DLD1 (cell line): ENCODE results near the gene CDH13.

ENCODE experiments used
- in situ Hi-C: cut with HindIII; loops from 2 replicates; pipeline ENCODE4 v1.10.0; 2017; ENCODE audit warnings: low sequenced_read_pairs

CDH13 gene

DNA sequence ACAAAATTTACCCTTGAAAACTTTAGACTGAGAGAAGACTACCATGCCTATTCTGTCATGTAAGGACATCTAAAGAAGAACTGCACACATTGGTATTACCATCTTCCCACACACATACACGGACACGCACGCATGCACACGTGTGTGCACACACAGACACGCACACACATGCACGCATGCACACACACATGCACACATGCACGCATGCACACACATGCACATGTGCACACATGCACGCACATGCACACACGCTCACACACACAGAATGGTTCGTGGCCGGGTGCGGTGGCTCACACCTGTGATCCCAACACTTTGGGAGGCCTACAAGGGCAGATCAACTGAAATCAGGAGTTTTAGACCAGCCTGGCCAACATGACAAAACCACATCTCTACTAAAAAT, 884.1 kb downstream of the CDH13 start:
- in situ Hi-C loops: no loop called here

- in situ Hi-C loops: no loop called here
These were observed 886.4 kb downstream of the CDH13 start for GRCh38 chr16:83513008-83513755.

GRCh38 chr16:83515395-83515794, 888.6 kb downstream of the CDH13 start:
- in situ Hi-C loops: no loop called here

GRCh38 chr16:83516931-83517330, 890.2 kb downstream of the CDH13 start:
- in situ Hi-C loops: no loop called here

GRCh38 chr16:83517398-83517797, 890.6 kb downstream of the CDH13 start:
- in situ Hi-C loops: no loop called here

GRCh38 chr16:83520596-83520995, 893.8 kb downstream of the CDH13 start:
- in situ Hi-C loops: no loop called here

GRCh38 chr16:83530293-83530692, 903.5 kb downstream of the CDH13 start:
- in situ Hi-C loops: no loop called here

DNA sequence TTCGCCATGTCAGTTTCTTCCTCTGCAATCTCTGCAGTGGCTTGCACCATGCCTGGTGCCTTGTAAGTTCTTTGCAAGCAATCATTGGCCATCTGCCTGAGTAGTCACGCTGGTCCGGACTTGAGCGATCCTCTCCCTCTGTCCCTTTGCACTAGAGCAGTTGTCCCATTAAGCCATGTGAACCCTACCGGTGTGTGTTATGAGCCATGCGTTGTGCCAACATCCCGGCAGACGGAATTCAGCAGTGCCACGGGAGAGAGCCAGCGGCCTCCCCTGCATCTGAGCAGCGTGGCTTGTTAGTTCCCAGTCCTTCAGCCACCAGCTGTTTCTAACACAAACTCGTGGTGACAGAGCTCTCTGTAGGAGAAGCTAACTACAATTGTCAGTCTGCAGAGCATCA, 905.9 kb downstream of the CDH13 start:
- in situ Hi-C loops: no loop called here

GRCh38 chr16:83533193-83533592, 906.4 kb downstream of the CDH13 start:
- in situ Hi-C loops: no loop called here

GRCh38 chr16:83538707-83539106, 911.9 kb downstream of the CDH13 start:
- in situ Hi-C loops: no loop called here

GRCh38 chr16:83539736-83540490, 913.1 kb downstream of the CDH13 start:
- in situ Hi-C loops: no loop called here

GRCh38 chr16:83541231-83541630, 914.5 kb downstream of the CDH13 start:
- in situ Hi-C loops: no loop called here

GRCh38 chr16:83542491-83542890, 915.7 kb downstream of the CDH13 start:
- in situ Hi-C loops: no loop called here

GRCh38 chr16:83549316-83550182, 922.8 kb downstream of the CDH13 start:
- in situ Hi-C loops: no loop called here

DNA sequence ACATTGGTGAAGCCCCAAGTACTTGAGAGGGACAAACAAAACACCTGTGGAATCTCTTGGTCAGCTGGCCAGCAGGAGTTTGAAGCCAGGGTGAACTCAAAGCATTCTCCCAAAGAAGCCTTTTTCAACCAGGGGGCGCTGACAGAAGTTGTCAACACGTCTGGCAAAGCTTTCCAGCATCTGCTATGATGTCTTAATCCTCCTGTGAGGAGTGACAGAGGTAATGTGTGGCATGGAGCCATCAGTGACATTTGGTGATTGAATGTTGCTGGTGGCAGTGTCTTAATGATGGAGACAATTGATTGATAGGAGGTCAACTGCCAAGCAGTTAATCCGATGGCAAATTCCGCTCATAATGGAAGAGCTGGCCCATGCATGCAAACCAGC, 923.4 kb downstream of the CDH13 start:
- in situ Hi-C loops: no loop called here

DNA sequence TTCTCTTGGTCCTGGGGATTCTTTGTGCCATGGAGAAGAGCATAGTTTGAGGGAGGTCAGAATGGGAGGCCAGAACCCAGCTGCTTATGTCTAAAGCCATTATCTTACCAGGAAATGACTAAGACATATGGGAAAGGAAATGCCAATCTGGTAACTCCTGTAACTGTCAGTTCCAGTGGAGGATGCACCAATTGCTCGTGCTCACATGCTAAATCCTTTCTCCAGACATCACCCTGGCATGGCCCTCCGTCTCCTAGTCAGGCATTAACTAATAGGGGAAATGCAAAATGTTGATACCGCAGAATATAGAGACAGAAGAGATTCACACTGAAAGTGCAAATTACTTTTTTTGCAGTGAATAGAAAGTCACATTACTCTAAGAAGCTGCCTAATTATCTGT, 925.5 kb downstream of the CDH13 start:
- in situ Hi-C loops: no loop called here

GRCh38 chr16:83552930-83553329, 926.2 kb downstream of the CDH13 start:
- in situ Hi-C loops: no loop called here

DNA sequence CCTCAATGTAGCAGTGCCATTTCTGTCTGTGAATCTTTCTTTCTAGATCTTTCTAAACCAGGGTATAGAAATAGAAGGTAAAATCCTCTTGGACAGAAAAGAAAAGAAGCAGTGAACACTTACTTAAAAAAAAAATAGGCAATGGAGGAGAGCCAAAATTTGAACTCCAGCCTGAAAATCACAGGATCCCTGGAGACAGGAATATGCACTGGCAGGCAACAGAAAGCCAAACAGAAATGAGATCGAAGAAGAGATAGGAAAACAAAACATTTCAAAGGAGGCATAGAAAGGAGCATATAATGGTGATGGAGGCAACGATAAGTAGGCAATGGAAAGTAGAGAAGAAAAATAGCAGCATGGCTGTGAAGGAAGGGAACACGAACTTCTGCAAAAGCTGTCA, 927.3 kb downstream of the CDH13 start:
- in situ Hi-C loops: no loop called here

DNA sequence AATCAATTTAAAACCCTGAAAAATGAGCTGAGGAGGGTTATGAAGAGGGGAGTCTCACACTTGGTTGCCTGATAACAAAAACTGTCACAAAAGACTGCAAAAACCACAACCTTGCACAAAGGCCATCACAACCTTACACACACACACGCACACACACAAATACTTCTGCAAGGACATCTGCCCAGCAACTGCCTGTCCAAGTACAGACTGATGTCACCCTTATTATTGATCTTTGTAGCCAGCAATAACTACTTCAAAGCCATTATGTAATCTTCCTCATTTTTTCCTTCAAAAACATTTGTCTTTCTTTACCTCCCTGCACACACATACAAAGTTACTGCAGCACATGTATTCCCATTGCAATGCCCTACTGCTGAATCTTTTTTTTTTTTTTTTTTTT, 927.8 kb downstream of the CDH13 start:
- in situ Hi-C loops: no loop called here

GRCh38 chr16:83561876-83562275, 935.1 kb downstream of the CDH13 start:
- in situ Hi-C loops: no loop called here

GRCh38 chr16:83568345-83568744, 941.6 kb downstream of the CDH13 start:
- in situ Hi-C loops: no loop called here
